GM20000 (cell line): ENCODE measurements around the gene MTA1.

Source experiments
- DNase-seq: peaks from one replicate; pipeline ENCODE4 v3.0.0; 2012; ENCODE audit warnings: low spot score
- CTCF ChIP-seq: IDR thresholded peaks from 2 replicates; pipeline ENCODE4 v1.5.1; 2012; ENCODE audit warnings: mild to moderate bottlenecking, control low read depth; ENCODE audit errors: extremely low read depth, missing control alignments

MTA1 gene

GRCh38 chr14:105472486-105472991 lies 52.9 kb downstream of the MTA1 start:
- no peak for TF ChIP-seq CTCF
- no peak for DNase-seq

DNA sequence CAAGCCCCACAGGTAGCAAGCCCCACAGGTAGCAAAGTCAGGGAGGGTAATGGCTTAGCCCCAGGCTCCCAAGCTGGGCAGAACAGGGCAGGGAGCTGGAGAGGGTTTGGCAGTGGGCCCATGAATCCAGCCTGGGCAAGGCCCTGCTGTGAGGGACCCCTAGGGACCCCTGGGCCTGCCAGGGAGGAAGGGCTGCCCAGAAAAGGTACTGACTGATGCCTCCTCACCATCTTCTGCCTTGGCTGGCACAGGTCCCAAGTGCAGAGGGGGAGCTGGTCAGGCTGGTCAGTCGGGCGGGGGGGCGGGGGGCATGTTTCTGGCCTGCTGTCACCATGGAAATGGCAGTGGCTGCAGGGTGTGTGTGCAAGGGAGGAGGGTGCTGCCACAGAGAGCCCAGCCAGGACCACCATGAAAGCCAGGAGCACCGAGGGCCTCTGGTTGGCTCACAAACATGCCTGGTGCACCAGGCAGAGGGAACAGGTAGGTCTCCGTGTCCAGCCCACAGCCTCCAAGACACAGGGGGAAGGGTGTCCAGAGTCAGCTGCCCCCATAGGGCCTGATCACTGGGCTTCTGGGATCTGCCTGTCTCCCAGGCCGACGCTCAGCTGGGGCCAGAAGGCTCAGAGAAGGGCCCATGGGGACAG lies 53.5 kb downstream of the MTA1 start:
- TF ChIP-seq CTCF, result no peak
- DNase-seq, result no peak

- TF ChIP-seq CTCF, result no peak
- peak; percentile 81 for DNase-seq
These were observed 54.3 kb downstream of the MTA1 start for GRCh38 chr14:105473677-105474482.

GRCh38 chr14:105474483-105475268 lies 55.0 kb downstream of the MTA1 start, which contains the start of gene CRIP2:
CRIP2 (plus strand) TSS chr14:105474821; CDS start chr14:105474863, 42 bp downstream.
- DNase-seq, result peak; percentile 90
- no peak for TF ChIP-seq CTCF

DNA sequence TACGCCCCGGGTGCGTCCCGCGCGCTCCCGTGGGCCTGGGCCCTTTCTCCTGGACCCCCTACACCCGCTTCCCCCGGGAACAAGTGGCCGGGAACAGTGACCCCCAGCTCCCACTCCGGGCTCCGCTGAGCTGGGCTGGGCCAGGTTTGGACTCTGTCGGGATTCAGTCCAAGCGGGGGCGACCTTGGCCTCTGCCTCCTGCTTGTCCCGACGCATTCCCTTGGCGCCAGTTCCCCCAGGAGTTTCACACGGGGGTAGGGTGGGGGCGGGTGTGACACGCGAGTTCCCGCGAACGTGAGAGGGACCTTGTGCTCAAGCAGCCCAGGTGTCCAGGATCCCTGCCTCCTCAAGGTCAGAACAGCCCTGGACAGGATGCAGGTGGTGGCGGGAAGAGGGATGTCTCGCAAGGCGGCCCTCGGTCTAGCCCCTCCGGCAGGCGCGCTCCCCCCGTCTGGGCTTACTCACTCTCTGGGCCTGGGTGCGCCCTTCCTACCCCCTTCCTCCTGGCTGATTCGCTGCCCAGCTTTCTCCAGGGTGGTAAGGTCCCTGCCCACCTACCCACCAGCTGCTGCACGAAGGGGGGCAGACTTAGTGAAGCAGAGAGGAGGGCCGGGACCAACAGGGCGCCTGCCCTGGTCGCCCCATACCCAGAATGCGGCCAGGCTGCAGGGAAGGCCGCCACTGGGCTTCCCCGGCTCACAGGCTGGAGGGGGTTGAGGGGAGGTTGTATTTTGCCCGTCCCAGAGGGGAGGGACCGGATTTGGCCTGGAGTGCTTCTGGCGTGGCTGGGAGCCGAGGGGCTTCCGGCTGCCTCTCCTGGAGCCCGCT lies 55.9 kb downstream of the MTA1 start:
- DNase-seq, result no peak
- TF ChIP-seq CTCF, result no peak

- TF ChIP-seq CTCF, result no peak
- no peak for DNase-seq
These were observed 56.6 kb downstream of the MTA1 start for GRCh38 chr14:105476097-105476830.
